Mucosa of stomach (tissue), 1 donor: Measurements from ENCODE around the gene RFX3.

Source experiments
- H3K27me3 ChIP-seq: one replicate; pipeline ENCODE4 v1.7.0; 2013; ENCODE audit warnings: mild to moderate bottlenecking, low read length; ENCODE audit not compliant: control insufficient read depth, insufficient read depth
- H3K36me3 ChIP-seq: one replicate; pipeline ENCODE4 v1.7.0; 2013; ENCODE audit warnings: low read length; ENCODE audit not compliant: control insufficient read depth, insufficient read depth
- H3K4me1 ChIP-seq: one replicate; pipeline ENCODE4 v1.7.0; 2013; ENCODE audit warnings: mild to moderate bottlenecking, low read length; ENCODE audit not compliant: control insufficient read depth, insufficient read depth
- H3K4me3 ChIP-seq: one replicate; pipeline ENCODE4 v1.7.0; 2013; ENCODE audit warnings: low read length
- H3K9ac ChIP-seq: one replicate; pipeline ENCODE4 v1.7.0; 2013; ENCODE audit warnings: mild to moderate bottlenecking, low read length, moderate library complexity
- H3K9me3 ChIP-seq: one replicate; pipeline ENCODE4 v1.7.0; 2013; ENCODE audit warnings: mild to moderate bottlenecking, low read length, moderate library complexity; ENCODE audit not compliant: control insufficient read depth
- donor health status: Pancreatic carcinoma.

RFX3 gene

GRCh38 chr9:3205421-3206095 is 320.2 kb downstream of the RFX3 start:
- Histone ChIP-seq H3K27me3 (no peaks in the 10 kb centered on the region), H3K4me3 (no peak overlapping the region), H3K4me1 (no peaks in the 10 kb centered on the region), H3K9me3 (no peaks in the 10 kb centered on the region), H3K9ac (no peak overlapping the region), H3K36me3 (no peaks in the 10 kb centered on the region)

GRCh38 chr9:3200331-3200774 is 325.4 kb downstream of the RFX3 start:
- no peak overlapping the region for H3K9ac ChIP-seq
- no peaks in the 10 kb centered on the region for H3K9me3 ChIP-seq
- H3K4me3 ChIP-seq, result no peak overlapping the region
- no peaks in the 10 kb centered on the region for H3K4me1 ChIP-seq
- H3K36me3 ChIP-seq, result no peaks in the 10 kb centered on the region
- H3K27me3 ChIP-seq, result no peaks in the 10 kb centered on the region

GRCh38 chr9:3193791-3194190 is 332.0 kb downstream of the RFX3 start:
- no peaks in the 10 kb centered on the region for H3K27me3 ChIP-seq
- H3K36me3 ChIP-seq, result no peaks in the 10 kb centered on the region
- no peak overlapping the region for H3K4me3 ChIP-seq
- no peaks in the 10 kb centered on the region for H3K4me1 ChIP-seq
- no peaks in the 10 kb centered on the region for H3K9me3 ChIP-seq
- H3K9ac ChIP-seq, result no peak overlapping the region

GRCh38 chr9:3191715-3192114 is 334.1 kb downstream of the RFX3 start:
- Histone ChIP-seq H3K4me3 (no peak overlapping the region), H3K36me3 (no peaks in the 10 kb centered on the region), H3K4me1 (no peaks in the 10 kb centered on the region), H3K27me3 (peaks cover 2% of the 10 kb centered on the region), H3K9ac (no peak overlapping the region), H3K9me3 (no peaks in the 10 kb centered on the region)

- no peak overlapping the region for H3K4me3 ChIP-seq
- no peaks in the 10 kb centered on the region for H3K9me3 ChIP-seq
- no peaks in the 10 kb centered on the region for H3K36me3 ChIP-seq
- H3K4me1 ChIP-seq, result no peaks in the 10 kb centered on the region
- peaks cover 2% of the 10 kb centered on the region for H3K27me3 ChIP-seq
- H3K9ac ChIP-seq, result no peak overlapping the region
These were observed 336.5 kb downstream of the RFX3 start for GRCh38 chr9:3189113-3189861.

GRCh38 chr9:3186751-3187150 is 339.1 kb downstream of the RFX3 start:
- H3K4me3 ChIP-seq, result no peak overlapping the region
- H3K4me1 ChIP-seq, result no peaks in the 10 kb centered on the region
- H3K36me3 ChIP-seq, result no peaks in the 10 kb centered on the region
- peaks cover 3% of the 10 kb centered on the region for H3K27me3 ChIP-seq
- no peak overlapping the region for H3K9ac ChIP-seq
- H3K9me3 ChIP-seq, result no peaks in the 10 kb centered on the region

GRCh38 chr9:3181049-3181953 is 344.5 kb downstream of the RFX3 start:
- peaks cover 13% of the 10 kb centered on the region for H3K27me3 ChIP-seq
- H3K9ac ChIP-seq, result no peak overlapping the region
- no peaks in the 10 kb centered on the region for H3K9me3 ChIP-seq

GRCh38 chr9:3180696-3181048 is 345.1 kb downstream of the RFX3 start:
- Histone ChIP-seq H3K4me3 (no peak overlapping the region), H3K27me3 (peaks cover 13% of the 10 kb centered on the region), H3K36me3 (no peaks in the 10 kb centered on the region), H3K4me1 (peaks cover 10% of the 10 kb centered on the region), H3K9me3 (no peaks in the 10 kb centered on the region), H3K9ac (no peak overlapping the region)

More at GRCh38 chr9:3181049-3181953, 344.5 kb downstream of the RFX3 start:
- Histone ChIP-seq H3K4me3 (no peak overlapping the region), H3K4me1 (peaks cover 10% of the 10 kb centered on the region), H3K36me3 (no peaks in the 10 kb centered on the region)

GRCh38 chr9:3179711-3180110 is 346.1 kb downstream of the RFX3 start:
- no peak overlapping the region for H3K9ac ChIP-seq
- H3K27me3 ChIP-seq, result peaks cover 13% of the 10 kb centered on the region
- no peaks in the 10 kb centered on the region for H3K36me3 ChIP-seq
- H3K4me1 ChIP-seq, result peaks cover 10% of the 10 kb centered on the region
- no peak overlapping the region for H3K4me3 ChIP-seq
- no peaks in the 10 kb centered on the region for H3K9me3 ChIP-seq

- H3K36me3 ChIP-seq, result no peaks in the 10 kb centered on the region
- no peaks in the 10 kb centered on the region for H3K9me3 ChIP-seq
- H3K4me3 ChIP-seq, result no peak overlapping the region
- peaks cover 10% of the 10 kb centered on the region for H3K4me1 ChIP-seq
- no peak overlapping the region for H3K9ac ChIP-seq
- peaks cover 13% of the 10 kb centered on the region for H3K27me3 ChIP-seq
These were observed 347.9 kb downstream of the RFX3 start for GRCh38 chr9:3177936-3178335.

- Histone ChIP-seq H3K9me3 (no peaks in the 10 kb centered on the region), H3K4me1 (peaks cover 10% of the 10 kb centered on the region), H3K4me3 (no peak overlapping the region), H3K27me3 (peaks cover 13% of the 10 kb centered on the region), H3K36me3 (no peaks in the 10 kb centered on the region), H3K9ac (no peak overlapping the region)
These were observed 348.5 kb downstream of the RFX3 start for GRCh38 chr9:3177146-3177761.
